Stimulated activated CD8-positive, alpha-beta memory T cell treated with anti-CD3 and anti-CD28 coated beads, Interleukin-7, amount 100 ng/mL, for 24 hours (primary cell): ENCODE results near the gene SH3GL2.

Source experiments
- DNase-seq: peaks from one replicate; pipeline ENCODE4 v3.0.0-alpha.2; 2020; ENCODE audit warnings: low read depth

The SH3GL2 gene

GRCh38 chr9:17658237-17658636 is 79.4 kb downstream of the SH3GL2 start:
- no peak for DNase-seq

DNA sequence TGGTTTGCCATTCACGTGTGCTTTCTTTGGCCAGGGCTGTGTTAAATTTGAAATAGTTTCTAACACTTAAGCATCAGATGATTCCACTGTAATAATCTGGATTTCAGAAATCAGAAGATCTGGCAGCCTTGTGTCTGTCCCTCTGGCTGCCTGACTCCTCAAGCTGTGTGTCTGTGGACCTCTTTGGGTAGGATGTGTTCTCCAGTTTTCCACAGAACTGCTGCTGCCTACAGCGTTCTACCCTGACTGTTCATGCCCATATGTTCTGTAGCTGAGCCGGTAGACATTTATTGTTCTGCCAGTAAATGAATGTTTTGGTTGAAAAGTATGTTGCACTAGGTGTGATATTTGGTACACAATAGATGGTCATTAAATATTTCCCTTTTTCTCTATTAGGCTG is 81.3 kb downstream of the SH3GL2 start:
- DNase-seq, result no peak

DNA sequence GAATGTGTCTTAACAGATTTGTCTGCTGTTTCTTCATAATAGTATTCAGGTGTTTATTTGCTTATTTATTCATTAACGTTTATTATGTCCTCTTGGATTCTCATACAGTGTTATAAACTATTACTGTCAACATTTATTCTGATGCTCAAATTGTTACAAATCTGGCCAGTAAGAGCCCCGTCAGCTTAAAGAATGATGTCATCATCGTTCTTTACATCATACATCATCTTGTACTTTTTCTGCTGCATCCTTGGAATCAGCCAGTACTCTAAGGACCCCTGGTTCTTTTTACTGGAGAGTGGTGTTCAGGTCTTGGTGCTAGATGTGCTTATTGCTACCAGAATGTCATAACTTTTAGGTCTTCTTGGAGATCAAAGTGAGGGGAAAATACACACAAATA is 86.6 kb downstream of the SH3GL2 start:
- no peak for DNase-seq

- no peak for DNase-seq
Measured at GRCh38 chr9:17669206-17669605, 90.3 kb downstream of the SH3GL2 start.

GRCh38 chr9:17682684-17683083 is 103.8 kb downstream of the SH3GL2 start:
- no peak for DNase-seq

- no peak for DNase-seq
Measured at GRCh38 chr9:17688834-17689233, 110.0 kb downstream of the SH3GL2 start.

- DNase-seq, result no peak
Measured at GRCh38 chr9:17694336-17694735, 115.5 kb downstream of the SH3GL2 start.

GRCh38 chr9:17695482-17695881 is 116.6 kb downstream of the SH3GL2 start:
- DNase-seq, result no peak

GRCh38 chr9:17699615-17700330 is 120.9 kb downstream of the SH3GL2 start:
- DNase-seq, result no peak

GRCh38 chr9:17706347-17706746 is 127.5 kb downstream of the SH3GL2 start:
- DNase-seq, result no peak

DNA sequence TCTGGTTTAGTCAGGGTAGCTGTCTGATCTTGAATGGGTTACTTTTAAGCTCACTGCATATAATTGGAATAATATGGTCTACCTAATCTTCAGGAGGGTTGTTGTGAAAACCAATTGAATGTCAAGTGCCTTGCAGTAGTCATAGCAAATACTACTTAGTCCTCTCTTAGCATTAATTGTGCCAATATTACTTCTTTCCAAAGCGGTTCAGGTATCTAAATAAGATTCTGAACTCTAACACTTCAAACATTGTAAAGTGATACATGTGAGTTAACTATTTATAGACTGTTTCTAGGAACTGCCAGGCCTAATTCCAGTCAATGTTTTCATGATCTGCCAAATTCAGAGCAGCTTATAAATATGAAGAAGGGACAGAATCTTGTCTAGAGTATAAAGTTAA is 140.2 kb downstream of the SH3GL2 start:
- no peak for DNase-seq

- DNase-seq, result no peak
Measured at GRCh38 chr9:17721954-17722353, 143.1 kb downstream of the SH3GL2 start.

DNA sequence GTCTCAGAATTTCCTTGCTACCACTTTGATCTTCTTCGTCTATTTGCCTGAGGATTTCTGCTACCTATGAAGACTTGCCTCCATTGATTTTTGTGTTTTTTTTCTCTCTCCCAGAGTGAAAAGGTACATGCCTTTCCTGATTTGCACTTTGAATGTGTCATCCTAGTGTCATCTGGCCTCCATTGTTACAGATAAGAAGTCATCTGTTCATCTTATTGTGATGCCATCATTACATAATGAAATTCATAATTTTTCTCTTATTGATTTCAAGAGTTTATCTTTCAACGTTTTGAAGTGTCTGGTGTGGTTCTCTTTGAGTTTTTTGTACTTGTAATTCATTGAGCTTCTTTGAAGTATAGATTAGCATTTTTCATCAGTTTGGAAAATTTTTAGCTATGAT is 144.8 kb downstream of the SH3GL2 start:
- DNase-seq, result no peak

- no peak for DNase-seq
Measured at GRCh38 chr9:17725399-17726010, 146.6 kb downstream of the SH3GL2 start.

GRCh38 chr9:17726298-17726697 is 147.4 kb downstream of the SH3GL2 start:
- DNase-seq, result no peak

- DNase-seq, result no peak
Measured at GRCh38 chr9:17730899-17731298, 152.0 kb downstream of the SH3GL2 start.

DNA sequence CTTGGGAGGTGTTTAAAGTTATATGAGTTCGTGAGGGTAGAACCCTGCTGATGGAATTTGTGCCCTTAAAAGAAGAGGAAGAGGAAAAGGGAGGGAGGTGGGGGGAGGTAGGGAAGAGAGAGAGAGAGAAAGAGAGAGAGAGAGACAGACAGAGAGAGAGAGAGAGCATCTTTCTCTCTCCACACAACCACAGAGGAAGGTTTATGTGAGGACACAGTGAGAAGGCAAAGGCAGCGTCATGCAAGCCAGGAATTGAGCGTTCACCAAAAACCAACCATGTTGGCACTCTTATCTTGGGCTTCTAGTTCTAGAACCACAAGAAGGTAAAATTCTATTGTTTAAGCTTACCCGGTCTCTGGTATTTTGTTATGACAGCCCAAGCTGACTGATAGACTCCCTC is 152.4 kb downstream of the SH3GL2 start:
- DNase-seq, result no peak

GRCh38 chr9:17734674-17735073 is 155.8 kb downstream of the SH3GL2 start:
- no peak for DNase-seq

- no peak for DNase-seq
Measured at GRCh38 chr9:17735859-17736258, 157.0 kb downstream of the SH3GL2 start.

GRCh38 chr9:17739022-17739421 is 160.2 kb downstream of the SH3GL2 start:
- DNase-seq, result no peak

DNA sequence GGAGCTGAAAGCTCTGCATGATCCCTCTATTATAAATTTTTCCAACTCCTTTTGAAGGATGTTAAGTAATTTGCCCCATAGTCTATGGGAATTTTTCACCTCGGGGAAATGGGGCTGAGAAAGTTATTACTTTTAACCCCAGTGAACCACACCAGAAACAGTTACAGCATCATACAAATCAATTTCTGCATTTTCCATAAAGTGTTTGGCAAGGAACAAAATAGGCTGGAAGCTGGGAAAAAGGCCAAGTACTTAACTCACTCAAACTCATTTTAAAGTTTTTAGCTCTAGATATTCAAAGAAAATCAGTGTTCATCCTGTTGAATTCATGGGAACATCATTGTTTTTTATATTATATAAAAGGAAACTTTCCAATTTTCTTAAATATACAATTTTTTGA is 160.9 kb downstream of the SH3GL2 start:
- no peak for DNase-seq

GRCh38 chr9:17742067-17742466 is 163.2 kb downstream of the SH3GL2 start:
- no peak for DNase-seq

- DNase-seq, result no peak
Measured at GRCh38 chr9:17744786-17745185, 165.9 kb downstream of the SH3GL2 start.

GRCh38 chr9:17750269-17750668 is 171.4 kb downstream of the SH3GL2 start:
- no peak for DNase-seq
